Bronchial epithelial cell (primary cell): Measurements from ENCODE around the gene DNM1. TPM values are rescaled to one million over a fixed set of nuclear protein-coding genes. Genes with fewer than 3 reads are reported as not detected.

ENCODE experiments used
- DNase-seq: peaks from one replicate; pipeline ENCODE4 v3.0.0-alpha.2; 2010; ENCODE audit warnings: low read depth
- FAIRE-seq: peaks from 2 replicates; lab custom pipeline; 2011; peaks lifted over from hg19 to GRCh38; lab: Jason Lieb, UNC
- H3K27me3 ChIP-seq: 2 replicates; pipeline ENCODE4 v1.5.1; 2011; ENCODE audit warnings: low read length; ENCODE audit not compliant: control insufficient read depth, insufficient read depth
- H3K36me3 ChIP-seq: 2 replicates; pipeline ENCODE4 v1.5.1; 2011; ENCODE audit warnings: low read length; ENCODE audit not compliant: control insufficient read depth, insufficient read depth
- H3K4me3 ChIP-seq: 2 replicates; pipeline ENCODE4 v1.5.1; 2011; ENCODE audit warnings: mild to moderate bottlenecking, low read depth, low read length, control low read depth
- total RNA-seq: library from RNA; depleted of rRNA; stranded (reverse); fragments of >200 nt; gene quantifications from 2 replicates; pipeline ENCODE4 v1.2.1, GENCODE V29; 2014
- TF ChIP-seq, protein P1 (sequence below): IDR thresholded peaks from 2 replicates; pipeline ENCODE4 v1.5.1; 2011; ENCODE audit warnings: mild to moderate bottlenecking, moderate library complexity, low read length, control low read depth, inconsistent platforms; ENCODE audit not compliant: insufficient read depth, severe bottlenecking

DNM1 gene
- total RNA-seq, 1 donor from 2014 or later = 0.53 TPM

GRCh38 chr9:128216781-128217553 is 13.8 kb downstream of the DNM1 start:
- Histone ChIP-seq H3K36me3 (no peaks in the 10 kb centered on the region), H3K4me3 (no peak overlapping the region), H3K27me3 (no peaks in the 10 kb centered on the region)
- DNase-seq = no peak
- FAIRE-seq = no peak
- TF ChIP-seq, protein P1, sequence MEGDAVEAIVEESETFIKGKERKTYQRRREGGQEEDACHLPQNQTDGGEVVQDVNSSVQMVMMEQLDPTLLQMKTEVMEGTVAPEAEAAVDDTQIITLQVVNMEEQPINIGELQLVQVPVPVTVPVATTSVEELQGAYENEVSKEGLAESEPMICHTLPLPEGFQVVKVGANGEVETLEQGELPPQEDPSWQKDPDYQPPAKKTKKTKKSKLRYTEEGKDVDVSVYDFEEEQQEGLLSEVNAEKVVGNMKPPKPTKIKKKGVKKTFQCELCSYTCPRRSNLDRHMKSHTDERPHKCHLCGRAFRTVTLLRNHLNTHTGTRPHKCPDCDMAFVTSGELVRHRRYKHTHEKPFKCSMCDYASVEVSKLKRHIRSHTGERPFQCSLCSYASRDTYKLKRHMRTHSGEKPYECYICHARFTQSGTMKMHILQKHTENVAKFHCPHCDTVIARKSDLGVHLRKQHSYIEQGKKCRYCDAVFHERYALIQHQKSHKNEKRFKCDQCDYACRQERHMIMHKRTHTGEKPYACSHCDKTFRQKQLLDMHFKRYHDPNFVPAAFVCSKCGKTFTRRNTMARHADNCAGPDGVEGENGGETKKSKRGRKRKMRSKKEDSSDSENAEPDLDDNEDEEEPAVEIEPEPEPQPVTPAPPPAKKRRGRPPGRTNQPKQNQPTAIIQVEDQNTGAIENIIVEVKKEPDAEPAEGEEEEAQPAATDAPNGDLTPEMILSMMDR = no peak

DNA sequence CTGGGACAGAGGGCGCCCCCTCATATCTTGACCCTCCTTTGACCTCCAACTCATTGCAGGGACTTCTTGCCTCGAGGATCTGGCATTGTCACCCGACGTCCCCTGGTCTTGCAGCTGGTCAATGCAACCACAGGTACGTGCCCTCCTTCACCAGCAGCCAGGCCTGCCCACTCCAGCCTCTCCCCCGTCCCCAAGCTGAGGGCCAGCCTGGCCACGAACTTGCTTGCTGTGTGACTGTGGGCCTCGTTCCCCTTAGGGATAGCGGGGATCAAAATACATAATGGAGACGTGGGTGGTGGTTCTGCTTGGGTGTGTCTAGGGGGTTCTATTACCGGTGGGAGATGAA is 15.0 kb downstream of the DNM1 start:
- peak overlapping the region; percentile 43 for H3K4me3 ChIP-seq
- FAIRE-seq (no peak), DNase-seq (no peak)
- H3K36me3 ChIP-seq = no peaks in the 10 kb centered on the region
- no peaks in the 10 kb centered on the region for H3K27me3 ChIP-seq
- TF ChIP-seq, protein P1 = no peak

DNA sequence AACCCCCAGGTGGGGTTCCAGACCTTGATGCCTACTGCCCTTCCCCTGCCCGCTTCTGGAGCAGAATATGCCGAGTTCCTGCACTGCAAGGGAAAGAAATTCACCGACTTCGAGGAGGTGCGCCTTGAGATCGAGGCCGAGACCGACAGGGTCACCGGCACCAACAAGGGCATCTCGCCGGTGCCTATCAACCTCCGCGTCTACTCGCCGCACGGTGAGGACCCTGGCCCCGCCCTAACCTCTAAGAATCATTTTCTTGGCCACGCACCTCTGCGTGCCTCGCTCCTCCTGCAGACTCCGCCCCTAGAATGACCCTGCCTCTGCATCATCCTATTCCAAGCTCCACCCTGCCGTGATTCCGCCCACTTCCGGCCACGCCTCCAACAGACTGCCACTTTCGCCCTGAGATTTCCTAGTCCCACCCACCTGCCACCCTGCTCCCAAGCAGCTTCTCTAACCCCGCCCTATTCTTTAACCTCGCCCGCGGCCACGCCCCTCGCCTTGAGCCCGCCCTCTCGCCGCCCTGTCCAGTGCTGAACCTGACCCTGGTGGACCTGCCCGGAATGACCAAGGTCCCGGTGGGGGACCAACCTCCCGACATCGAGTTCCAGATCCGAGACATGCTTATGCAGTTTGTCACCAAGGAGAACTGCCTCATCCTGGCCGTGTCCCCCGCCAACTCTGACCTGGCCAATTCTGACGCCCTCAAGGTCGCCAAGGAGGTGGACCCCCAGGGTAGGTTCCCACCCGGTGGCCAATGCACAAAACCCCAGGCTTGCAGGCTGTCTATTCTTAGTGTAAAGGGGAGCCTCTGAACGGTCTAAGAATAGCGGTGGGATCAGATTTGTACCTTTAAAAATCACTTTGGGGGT is 15.6 kb downstream of the DNM1 start:
- TF ChIP-seq, protein P1 = no peak
- Histone ChIP-seq H3K36me3 (no peaks in the 10 kb centered on the region), H3K27me3 (no peaks in the 10 kb centered on the region), H3K4me3 (peak overlapping the region; percentile 43)
- peak; percentile 97 for DNase-seq
- peak; percentile 82 for FAIRE-seq

DNA sequence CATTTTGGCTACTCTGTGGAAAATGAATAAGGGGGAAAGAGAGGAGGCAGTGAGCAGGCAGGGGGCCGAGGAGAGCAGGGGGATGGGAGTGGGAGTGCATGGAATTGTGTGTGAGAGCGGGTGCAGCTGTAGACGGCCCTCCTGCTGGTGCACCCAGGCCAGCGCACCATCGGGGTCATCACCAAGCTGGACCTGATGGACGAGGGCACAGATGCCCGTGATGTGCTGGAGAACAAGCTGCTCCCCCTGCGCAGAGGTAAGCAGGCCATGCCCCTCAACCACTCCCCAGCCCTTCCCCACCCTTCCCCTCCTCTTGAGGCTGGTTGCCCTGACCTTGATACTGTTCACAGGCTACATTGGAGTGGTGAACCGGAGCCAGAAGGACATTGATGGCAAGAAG is 16.7 kb downstream of the DNM1 start:
- Histone ChIP-seq H3K4me3 (no peak overlapping the region), H3K36me3 (no peaks in the 10 kb centered on the region), H3K27me3 (no peaks in the 10 kb centered on the region)
- TF ChIP-seq, protein P1 = no peak
- FAIRE-seq (no peak), DNase-seq (no peak)

DNA sequence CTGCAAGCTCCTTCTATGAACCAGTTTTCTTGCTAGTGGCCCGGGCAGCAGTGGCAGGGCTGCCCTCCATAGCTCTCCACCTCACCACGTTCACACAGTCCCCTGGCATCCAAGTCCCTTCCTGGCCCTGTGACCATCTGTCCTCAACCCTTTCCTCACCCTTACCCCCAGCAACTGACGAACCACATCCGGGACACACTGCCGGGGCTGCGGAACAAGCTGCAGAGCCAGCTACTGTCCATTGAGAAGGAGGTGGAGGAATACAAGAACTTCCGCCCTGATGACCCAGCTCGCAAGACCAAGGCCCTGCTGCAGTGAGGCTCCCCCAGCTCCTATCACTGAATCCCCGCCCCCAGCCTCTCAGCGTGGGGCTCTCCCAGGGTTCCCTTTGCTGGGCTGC is 18.8 kb downstream of the DNM1 start:
- FAIRE-seq = no peak

More for the DNA sequence above, 18.8 kb downstream of the DNM1 start:
- TF ChIP-seq, protein P1 = no peak
- Histone ChIP-seq H3K36me3 (no peaks in the 10 kb centered on the region), H3K4me3 (no peak overlapping the region), H3K27me3 (peaks cover 2% of the 10 kb centered on the region)
- no peak for DNase-seq
